Umbilical cord (tissue), 2 donors: ENCODE results near the gene GDE1. TPM values are rescaled to one million over a fixed set of nuclear protein-coding genes. Genes with fewer than 3 reads are reported as not detected.

Source experiments
- DNase-seq: peaks from one replicate; pipeline ENCODE4 v3.0.0-alpha.2; 2015; ENCODE audit warnings: low spot score
- total RNA-seq: library from RNA; depleted of rRNA; stranded (reverse); fragments of >200 nt; gene quantifications from one replicate; pipeline ENCODE4 v1.2.3, GENCODE V29; 2014; ENCODE audit warnings: low replicate concordance; ENCODE audit not compliant: insufficient read depth

GDE1 gene
- total RNA-seq, 1 donor from 2014 or later = 35.2 TPM

DNA sequence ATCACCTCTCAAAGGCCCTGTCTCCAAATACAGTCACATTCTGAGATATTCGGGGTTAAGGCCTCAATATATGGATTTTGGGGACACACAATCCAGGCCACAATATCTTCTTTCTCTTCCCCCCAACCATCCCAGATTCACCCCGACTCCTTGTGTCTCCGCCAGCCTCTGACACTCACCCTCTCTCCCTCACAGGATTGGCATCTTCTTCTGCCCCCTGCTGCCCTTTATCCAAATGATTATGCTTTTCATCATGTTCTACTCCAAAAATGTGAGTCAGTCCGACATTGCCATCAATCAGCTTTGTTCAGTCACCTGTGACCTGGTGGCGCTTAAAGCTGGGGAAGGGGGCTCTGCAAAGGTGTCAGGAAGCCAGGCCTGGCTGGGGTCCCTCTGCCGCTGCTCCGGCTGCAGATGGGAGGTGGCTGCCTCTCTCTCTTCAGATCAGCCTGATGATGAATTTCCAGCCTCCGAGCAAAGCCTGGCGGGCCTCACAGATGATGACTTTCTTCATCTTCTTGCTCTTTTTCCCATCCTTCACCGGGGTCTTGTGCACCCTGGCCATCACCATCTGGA is 35.1 kb downstream of the GDE1 start:
- DNase-seq = no peak

DNA sequence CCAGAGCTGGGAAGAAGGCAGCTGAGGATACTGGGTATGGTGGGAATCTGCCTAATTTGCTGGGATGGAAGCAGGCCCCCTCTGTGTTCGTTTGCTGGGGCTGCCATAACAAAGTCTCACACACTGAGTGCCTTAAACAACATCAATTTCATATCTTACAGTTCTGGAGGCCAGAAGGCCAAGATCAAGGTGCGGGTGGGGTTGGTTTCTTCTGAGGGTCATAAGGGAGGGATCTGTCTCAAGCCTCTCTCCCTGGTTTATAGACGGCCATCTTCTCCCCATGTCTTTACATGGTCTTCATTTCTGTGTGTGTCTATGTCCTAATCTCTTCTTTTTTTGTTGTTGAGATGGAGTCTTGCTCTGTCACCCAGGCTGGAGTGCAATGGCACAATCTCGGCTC is 35.8 kb downstream of the GDE1 start:
- no peak for DNase-seq

DNA sequence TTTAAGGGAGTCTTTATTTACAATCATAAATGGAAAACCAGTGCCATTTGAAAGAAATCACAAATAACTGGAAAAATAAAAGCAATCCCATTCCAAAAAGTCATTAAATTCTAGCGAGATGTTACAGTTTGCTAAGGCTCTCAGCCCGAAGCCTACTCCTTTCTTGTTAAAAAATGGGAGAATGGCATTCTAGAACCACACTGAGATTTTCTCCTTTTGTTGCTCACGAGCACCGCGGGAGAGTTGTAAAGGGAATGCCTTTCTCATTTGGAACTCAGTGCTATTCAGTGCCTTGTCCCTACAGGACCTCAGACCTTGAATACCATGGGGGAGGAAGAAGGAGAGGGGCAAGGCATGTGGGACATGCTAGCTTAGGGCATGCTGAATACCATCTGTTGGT is 36.3 kb downstream of the GDE1 start:
- DNase-seq = no peak

DNA sequence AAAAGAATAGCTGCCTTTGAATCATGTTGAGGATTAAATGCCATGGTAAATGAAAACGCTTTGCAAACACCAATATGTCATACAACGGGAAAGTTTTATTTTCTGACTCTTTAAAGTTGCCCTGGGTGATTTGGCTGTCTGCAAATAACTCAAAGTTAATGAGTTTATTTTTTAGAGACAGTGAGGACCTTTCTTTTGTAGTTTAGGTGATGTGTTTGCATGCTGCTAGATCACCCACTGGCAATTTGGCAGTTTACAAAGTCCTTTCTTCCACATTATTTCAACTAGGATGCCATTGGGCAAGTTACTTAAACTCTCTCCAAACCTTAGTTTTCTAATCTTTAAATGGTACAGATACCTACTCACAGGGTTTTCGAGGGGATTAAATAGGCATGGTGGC is 37.8 kb downstream of the GDE1 start:
- no peak for DNase-seq

GRCh38 chr16:19482291-19482690 is 39.6 kb downstream of the GDE1 start:
- no peak for DNase-seq

GRCh38 chr16:19481769-19482168 is 40.1 kb downstream of the GDE1 start:
- no peak for DNase-seq

DNA sequence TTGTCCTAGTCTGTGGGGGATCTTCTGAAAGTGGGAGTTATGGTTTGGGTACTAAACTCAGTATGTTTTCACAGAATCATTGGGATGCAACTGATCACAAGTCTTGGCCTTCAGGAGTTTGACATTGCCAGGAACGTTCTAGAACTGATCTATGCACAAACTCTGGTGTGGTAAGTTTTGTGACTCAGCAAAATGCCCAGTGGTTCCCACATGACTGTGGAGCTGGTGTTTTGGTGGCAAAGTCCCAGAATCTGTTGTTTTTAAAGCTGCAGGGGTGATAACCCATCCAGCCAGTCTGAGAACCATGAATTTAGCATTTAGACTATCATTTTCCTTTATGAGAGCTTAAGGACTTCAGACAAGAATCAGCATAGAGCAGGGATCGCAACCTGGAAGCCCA is 40.6 kb downstream of the GDE1 start:
- DNase-seq = no peak

DNA sequence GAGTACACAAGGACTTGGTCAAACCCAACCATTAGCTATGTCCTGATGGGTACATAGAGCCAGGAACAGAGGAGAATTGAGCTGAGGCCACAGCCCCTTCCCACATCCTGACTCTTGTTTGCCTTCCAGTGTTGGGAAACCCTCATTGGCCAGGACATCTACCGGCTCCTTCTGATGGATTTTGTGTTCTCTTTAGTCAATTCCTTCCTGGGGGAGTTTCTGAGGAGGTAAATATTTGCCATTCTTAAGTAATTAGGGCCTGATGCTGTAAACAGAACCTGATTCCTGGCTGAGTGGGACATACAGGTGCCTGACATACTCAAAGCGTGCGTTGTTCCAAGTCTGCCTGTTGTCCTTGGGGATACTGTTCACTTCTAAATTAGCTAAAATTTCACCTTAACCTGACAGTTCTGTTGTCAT is 42.6 kb downstream of the GDE1 start:
- DNase-seq = no peak

DNA sequence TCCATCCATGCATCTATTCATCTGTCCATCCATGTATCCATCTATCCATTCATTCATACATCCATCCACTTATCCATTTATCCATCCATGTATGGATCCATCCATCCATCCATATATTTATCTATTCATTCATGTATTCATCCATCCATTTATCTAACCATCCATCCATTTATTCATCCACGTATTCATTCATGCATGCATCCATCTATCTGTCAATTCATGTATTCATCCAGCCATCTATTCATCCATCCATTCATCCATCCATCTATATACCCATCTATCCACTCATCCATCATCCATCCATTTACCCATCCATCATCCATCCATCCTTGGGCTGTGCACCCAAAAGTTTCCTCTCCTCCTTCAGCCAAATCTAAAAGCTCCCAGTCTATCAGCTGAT is 43.4 kb downstream of the GDE1 start:
- no peak for DNase-seq

- no peak for DNase-seq
Measured at GRCh38 chr16:19474617-19475016, 47.3 kb downstream of the GDE1 start.

DNA sequence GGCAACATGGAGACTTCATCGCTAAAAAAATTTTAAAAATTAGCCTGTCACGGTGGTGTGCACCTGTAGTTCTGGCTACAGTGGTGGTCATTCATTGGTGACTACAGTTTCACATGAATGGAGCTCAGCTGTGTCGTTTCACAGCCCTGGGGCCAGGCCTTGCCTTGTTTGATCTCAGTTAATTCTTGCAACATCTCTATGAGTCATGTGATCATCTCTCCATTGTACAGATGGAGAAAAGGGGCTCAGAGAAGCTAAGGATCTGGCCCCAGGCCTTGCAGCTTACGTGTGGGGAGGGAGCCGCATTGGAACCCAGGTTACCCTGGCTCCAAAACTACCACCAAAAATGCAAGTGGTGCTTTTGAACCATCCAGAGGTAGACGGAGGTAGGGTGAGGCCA is 49.4 kb downstream of the GDE1 start:
- no peak for DNase-seq

DNA sequence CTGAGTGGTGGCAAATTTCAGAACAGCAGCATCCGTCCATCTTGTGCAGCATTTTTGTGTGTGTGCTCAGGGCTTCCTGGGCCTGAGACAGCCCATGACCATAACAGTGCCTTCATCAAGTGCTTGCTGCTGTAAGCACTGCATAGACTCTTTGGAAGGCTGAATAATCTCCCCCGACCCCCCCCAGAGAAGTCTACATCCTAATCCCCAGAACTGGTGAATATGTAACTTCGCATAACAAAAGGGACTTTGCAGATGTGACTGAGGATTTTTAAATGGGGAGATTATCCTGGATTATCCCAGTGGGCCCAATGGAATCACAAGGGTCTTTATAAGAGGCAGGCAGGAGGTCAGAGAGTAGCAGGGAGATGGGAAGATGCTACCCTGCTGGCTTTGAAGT is 53.6 kb downstream of the GDE1 start:
- no peak for DNase-seq

- no peak for DNase-seq
Measured at GRCh38 chr16:19463468-19464315, 58.2 kb downstream of the GDE1 start.

GRCh38 chr16:19460397-19460796 is 61.5 kb downstream of the GDE1 start:
- no peak for DNase-seq

DNA sequence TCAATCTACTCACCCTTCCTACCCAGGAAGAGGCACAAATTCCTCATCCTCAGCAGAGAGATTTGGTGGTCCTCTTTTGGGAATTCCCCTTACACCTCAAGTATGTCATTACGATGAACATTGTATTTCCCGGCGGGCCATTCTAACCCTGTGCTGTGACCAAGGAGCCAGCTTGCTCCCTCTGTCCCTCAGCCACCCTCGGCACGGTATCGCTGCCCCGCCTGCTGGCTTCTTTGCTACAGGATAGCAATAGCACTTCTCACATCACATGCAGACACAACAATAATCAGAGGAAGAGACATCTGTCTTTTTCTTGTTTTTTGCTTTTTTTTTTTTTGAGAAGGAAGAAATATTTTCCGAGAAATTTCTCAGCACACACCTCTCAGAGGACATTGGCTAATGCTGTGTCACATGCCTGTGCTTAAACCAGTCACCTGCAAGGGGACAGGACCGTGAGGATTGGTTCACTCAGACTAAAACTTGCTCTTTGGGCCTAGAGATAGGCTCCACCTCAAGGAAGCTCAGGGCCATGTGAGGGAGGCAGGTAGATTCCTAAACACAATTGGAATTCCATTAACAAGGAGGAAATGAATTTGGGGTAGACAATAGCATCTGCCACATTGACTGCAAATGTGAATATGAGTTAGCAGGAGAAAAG is 63.0 kb downstream of the GDE1 start:
- DNase-seq = no peak

Other genes starting within 250 kb of the GDE1 start
- gene CLEC19A, start 236.4 kb downstream of the GDE1 start, total RNA-seq = 2.9 TPM
- gene TMC5, start 104.2 kb downstream of the GDE1 start, total RNA-seq = 0.96 TPM
- gene CCP110, start 1.8 kb upstream of the GDE1 start, total RNA-seq = 22.6 TPM
- gene VPS35L, start 33.6 kb upstream of the GDE1 start, total RNA-seq = 37.6 TPM
- 39.7 TPM for gene KNOP1, start 196.1 kb upstream of the GDE1 start, total RNA-seq
- 0.24 TPM for gene IQCK, start 196.2 kb upstream of the GDE1 start, total RNA-seq